SK-N-SH treated with all-trans-retinoic acid at 6 μM for 48 hours (cell line): ENCODE data around the gene ADAMTSL1.

Experiments
- ATAC-seq: fragments of 200-7000 bp; cut with Tn5 transposase; 3 replicates; pipeline ENCODE4 v1.9.1; 2020; ENCODE audit warnings: mild to moderate bottlenecking, moderate library complexity
- BACH2 ChIP-seq: fragments of 250-450 bp; sonication (Bioruptor Pico); IDR thresholded peaks from 2 replicates; pipeline ENCODE4 v1.9.0; 2021; ENCODE audit warnings: mild to moderate bottlenecking, borderline replicate concordance
- ESRRG ChIP-seq: fragments of 250-450 bp; sonication (Bioruptor Pico); IDR thresholded peaks from 2 replicates; pipeline ENCODE4 v1.6.1; 2021; ENCODE audit warnings: mild to moderate bottlenecking
- ISL1 ChIP-seq: fragments of 250-450 bp; sonication (Bioruptor Pico); IDR thresholded peaks from 2 replicates; pipeline ENCODE4 v2.1.2; 2022; ENCODE audit warnings: mild to moderate bottlenecking, moderate library complexity
- OSR1 ChIP-seq: fragments of 250-450 bp; sonication (Bioruptor Pico); IDR thresholded peaks from 2 replicates; pipeline ENCODE4 v1.8.0; 2022; ENCODE audit warnings: moderate library complexity, mild to moderate bottlenecking, inconsistent platforms
- RARB ChIP-seq: fragments of 250-450 bp; sonication (Bioruptor Pico); IDR thresholded peaks from 2 replicates; pipeline ENCODE4 v1.8.0; 2021; ENCODE audit warnings: mild to moderate bottlenecking, moderate library complexity
- SNAI2 ChIP-seq: fragments of 250-450 bp; sonication (Bioruptor Pico); IDR thresholded peaks from 2 replicates; pipeline ENCODE4 v1.5.0; 2020; ENCODE audit warnings: mild to moderate bottlenecking, moderate library complexity
- TCF4 ChIP-seq: fragments of 250-450 bp; sonication (Bioruptor Pico); IDR thresholded peaks from 2 replicates; pipeline ENCODE4 v1.8.0; 2021; ENCODE audit warnings: mild to moderate bottlenecking, moderate library complexity, borderline replicate concordance
- TOX ChIP-seq: fragments of 250-450 bp; sonication (Bioruptor Pico); IDR thresholded peaks from 2 replicates; pipeline ENCODE4 v1.8.0; 2021; ENCODE audit warnings: mild to moderate bottlenecking, moderate library complexity, borderline replicate concordance
- ZNF70 ChIP-seq: fragments of 450-650 bp; formaldehyde crosslinking; IDR thresholded peaks from 2 replicates; pipeline ENCODE4 v1.5.0; 2020; ENCODE audit warnings: mild to moderate bottlenecking, moderate library complexity
- ZNF8 ChIP-seq: fragments of 450-650 bp; formaldehyde crosslinking; IDR thresholded peaks from 2 replicates; pipeline ENCODE4 v1.5.0; 2020; ENCODE audit warnings: mild to moderate bottlenecking, moderate library complexity
- TF ChIP-seq, protein P1 (sequence below): fragments of 250-450 bp; sonication (Bioruptor Pico); IDR thresholded peaks from 2 replicates; pipeline ENCODE4 v1.5.0; 2020; ENCODE audit warnings: mild to moderate bottlenecking, moderate library complexity
- TF ChIP-seq, protein P2 (sequence below): fragments of 250-450 bp; sonication (Bioruptor Pico); IDR thresholded peaks from 2 replicates; pipeline ENCODE4 v1.5.1; 2020; ENCODE audit warnings: low read depth, mild to moderate bottlenecking, moderate library complexity
- TF ChIP-seq, protein P3 (sequence below): fragments of 250-450 bp; sonication (Bioruptor Pico); IDR thresholded peaks from 2 replicates; pipeline ENCODE4 v1.5.1; 2021; ENCODE audit warnings: mild to moderate bottlenecking, moderate library complexity
- TF ChIP-seq, protein P4 (sequence below): fragments of 250-450 bp; sonication (Bioruptor Pico); IDR thresholded peaks from 2 replicates; pipeline ENCODE4 v1.8.0; 2021; ENCODE audit warnings: low read depth, mild to moderate bottlenecking, moderate library complexity, borderline replicate concordance

ADAMTSL1 gene

DNA sequence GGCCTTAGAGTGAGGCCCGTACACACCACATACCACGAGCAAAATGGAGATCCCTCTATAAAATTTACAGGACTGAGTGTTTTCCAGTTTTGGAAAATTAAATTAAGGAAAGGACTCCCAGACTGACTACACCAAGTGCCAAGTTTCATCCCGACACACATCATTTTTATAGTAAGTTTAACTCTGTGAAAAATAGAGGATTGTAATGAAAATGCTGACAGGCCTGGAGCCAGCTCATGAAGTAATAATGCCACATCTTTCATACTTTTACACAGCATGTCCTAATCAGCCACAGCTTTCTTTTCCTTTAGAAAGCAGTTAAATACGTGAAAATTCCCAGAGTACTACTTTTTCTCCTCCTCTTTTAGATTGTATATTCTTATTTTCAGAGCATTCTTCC, 389.8 kb downstream of the ADAMTSL1 start:
- TF ChIP-seq, protein P1, sequence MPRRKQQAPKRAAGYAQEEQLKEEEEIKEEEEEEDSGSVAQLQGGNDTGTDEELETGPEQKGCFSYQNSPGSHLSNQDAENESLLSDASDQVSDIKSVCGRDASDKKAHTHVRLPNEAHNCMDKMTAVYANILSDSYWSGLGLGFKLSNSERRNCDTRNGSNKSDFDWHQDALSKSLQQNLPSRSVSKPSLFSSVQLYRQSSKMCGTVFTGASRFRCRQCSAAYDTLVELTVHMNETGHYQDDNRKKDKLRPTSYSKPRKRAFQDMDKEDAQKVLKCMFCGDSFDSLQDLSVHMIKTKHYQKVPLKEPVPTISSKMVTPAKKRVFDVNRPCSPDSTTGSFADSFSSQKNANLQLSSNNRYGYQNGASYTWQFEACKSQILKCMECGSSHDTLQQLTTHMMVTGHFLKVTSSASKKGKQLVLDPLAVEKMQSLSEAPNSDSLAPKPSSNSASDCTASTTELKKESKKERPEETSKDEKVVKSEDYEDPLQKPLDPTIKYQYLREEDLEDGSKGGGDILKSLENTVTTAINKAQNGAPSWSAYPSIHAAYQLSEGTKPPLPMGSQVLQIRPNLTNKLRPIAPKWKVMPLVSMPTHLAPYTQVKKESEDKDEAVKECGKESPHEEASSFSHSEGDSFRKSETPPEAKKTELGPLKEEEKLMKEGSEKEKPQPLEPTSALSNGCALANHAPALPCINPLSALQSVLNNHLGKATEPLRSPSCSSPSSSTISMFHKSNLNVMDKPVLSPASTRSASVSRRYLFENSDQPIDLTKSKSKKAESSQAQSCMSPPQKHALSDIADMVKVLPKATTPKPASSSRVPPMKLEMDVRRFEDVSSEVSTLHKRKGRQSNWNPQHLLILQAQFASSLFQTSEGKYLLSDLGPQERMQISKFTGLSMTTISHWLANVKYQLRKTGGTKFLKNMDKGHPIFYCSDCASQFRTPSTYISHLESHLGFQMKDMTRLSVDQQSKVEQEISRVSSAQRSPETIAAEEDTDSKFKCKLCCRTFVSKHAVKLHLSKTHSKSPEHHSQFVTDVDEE = no peak
- TF ChIP-seq, protein P2, sequence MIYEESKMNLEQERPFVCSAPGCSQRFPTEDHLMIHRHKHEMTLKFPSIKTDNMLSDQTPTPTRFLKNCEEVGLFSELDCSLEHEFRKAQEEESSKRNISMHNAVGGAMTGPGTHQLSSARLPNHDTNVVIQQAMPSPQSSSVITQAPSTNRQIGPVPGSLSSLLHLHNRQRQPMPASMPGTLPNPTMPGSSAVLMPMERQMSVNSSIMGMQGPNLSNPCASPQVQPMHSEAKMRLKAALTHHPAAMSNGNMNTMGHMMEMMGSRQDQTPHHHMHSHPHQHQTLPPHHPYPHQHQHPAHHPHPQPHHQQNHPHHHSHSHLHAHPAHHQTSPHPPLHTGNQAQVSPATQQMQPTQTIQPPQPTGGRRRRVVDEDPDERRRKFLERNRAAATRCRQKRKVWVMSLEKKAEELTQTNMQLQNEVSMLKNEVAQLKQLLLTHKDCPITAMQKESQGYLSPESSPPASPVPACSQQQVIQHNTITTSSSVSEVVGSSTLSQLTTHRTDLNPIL (CRISPR knock-in tag) = no peak
- TF ChIP-seq ISL1 (no peak), RARB (CRISPR knock-in tag) (no peak), SNAI2 (CRISPR knock-in tag) (no peak)
- ATAC-seq = no peak

DNA sequence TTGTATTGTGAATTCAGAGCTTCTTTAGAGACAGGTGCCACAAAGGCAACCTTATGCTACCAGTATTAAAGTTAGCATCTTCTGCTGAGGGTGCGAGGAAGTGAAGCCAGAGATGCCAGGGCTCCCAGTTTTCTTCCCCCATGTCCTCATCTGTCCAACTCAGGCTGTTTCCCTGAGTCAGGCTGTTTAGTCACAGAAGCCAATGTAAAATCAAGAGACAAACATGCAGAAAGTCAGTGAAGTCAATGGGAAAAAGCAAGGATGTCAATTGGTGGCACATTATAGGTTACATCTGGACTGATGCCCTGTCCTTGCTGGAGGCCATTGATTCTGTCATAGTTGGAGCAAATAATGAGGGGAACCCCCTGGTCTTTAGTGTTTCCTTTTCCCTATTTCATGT, 390.6 kb downstream of the ADAMTSL1 start:
- TF ChIP-seq, protein P1 = no peak
- TF ChIP-seq, protein P2 (CRISPR knock-in tag) = no peak
- TF ChIP-seq BACH2 (CRISPR knock-in tag) = no peak
- no peak for TF ChIP-seq ZNF70 (CRISPR knock-in tag)
- no peak for TF ChIP-seq TCF4
- no peak for TF ChIP-seq TOX (CRISPR knock-in tag)
- TF ChIP-seq ZNF8 (CRISPR knock-in tag) = no peak
- no peak for TF ChIP-seq ESRRG (CRISPR knock-in tag)
- TF ChIP-seq, protein P3, sequence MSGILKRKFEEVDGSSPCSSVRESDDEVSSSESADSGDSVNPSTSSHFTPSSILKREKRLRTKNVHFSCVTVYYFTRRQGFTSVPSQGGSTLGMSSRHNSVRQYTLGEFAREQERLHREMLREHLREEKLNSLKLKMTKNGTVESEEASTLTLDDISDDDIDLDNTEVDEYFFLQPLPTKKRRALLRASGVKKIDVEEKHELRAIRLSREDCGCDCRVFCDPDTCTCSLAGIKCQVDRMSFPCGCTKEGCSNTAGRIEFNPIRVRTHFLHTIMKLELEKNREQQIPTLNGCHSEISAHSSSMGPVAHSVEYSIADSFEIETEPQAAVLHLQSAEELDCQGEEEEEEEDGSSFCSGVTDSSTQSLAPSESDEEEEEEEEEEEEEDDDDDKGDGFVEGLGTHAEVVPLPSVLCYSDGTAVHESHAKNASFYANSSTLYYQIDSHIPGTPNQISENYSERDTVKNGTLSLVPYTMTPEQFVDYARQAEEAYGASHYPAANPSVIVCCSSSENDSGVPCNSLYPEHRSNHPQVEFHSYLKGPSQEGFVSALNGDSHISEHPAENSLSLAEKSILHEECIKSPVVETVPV (CRISPR knock-in tag) = no peak
- ATAC-seq = no peak

DNA sequence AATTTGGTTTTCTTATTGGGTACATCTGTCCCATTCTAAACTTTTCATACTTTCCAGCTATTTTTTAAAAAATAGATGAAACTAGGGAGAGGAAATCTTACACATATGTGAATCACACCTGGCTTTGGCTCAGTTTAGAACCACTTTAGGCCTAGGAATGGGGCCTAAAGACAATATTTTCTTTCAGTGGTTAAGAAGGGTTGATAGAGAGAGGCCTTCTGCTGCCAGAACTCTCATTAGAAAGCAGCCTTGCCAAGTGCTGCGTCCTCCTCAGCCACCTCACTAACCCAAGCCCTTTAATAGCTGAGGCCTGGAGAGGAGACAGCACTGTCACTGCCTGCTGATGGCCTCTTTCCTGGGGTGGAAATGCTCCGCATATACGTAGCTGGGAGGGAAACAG, 391.6 kb downstream of the ADAMTSL1 start:
- TF ChIP-seq ZNF70 (CRISPR knock-in tag) = no peak
- no peak for TF ChIP-seq OSR1 (CRISPR knock-in tag)
- TF ChIP-seq, protein P1 = no peak
- no peak for TF ChIP-seq ISL1
- TF ChIP-seq RARB (CRISPR knock-in tag) = no peak
- TF ChIP-seq ESRRG (CRISPR knock-in tag) = no peak
- TF ChIP-seq, protein P4, sequence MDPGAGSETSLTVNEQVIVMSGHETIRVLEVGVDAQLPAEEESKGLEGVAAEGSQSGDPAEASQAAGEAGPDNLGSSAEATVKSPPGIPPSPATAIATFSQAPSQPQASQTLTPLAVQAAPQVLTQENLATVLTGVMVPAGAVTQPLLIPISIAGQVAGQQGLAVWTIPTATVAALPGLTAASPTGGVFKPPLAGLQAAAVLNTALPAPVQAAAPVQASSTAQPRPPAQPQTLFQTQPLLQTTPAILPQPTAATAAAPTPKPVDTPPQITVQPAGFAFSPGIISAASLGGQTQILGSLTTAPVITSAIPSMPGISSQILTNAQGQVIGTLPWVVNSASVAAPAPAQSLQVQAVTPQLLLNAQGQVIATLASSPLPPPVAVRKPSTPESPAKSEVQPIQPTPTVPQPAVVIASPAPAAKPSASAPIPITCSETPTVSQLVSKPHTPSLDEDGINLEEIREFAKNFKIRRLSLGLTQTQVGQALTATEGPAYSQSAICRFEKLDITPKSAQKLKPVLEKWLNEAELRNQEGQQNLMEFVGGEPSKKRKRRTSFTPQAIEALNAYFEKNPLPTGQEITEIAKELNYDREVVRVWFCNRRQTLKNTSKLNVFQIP (CRISPR knock-in tag) = no peak
- no peak for ATAC-seq
